Chondrocyte (in vitro differentiated cells): ENCODE data around the gene ACACA. TPM values are rescaled to one million over a fixed set of nuclear protein-coding genes. Genes with fewer than 3 reads are reported as not detected.

Experiments used
- DNase-seq: peaks from one replicate; pipeline ENCODE4 v3.0.0; 2021; ENCODE audit warnings: mixed read lengths, low spot score
- H3K27ac Mint-ChIP-seq: one replicate; pipeline ENCODE4 v1.8.0; 2021; ENCODE audit warnings: mild to moderate bottlenecking, moderate library complexity, mixed read lengths; ENCODE audit not compliant: unreplicated experiment
- H3K27me3 Mint-ChIP-seq: 2 replicates; pipeline ENCODE4 v1.8.0; 2021; ENCODE audit warnings: low read depth, mixed read lengths
- H3K36me3 Mint-ChIP-seq: 2 replicates; pipeline ENCODE4 v1.8.0; 2021; ENCODE audit warnings: low read depth, mixed read lengths
- H3K4me1 Mint-ChIP-seq: 2 replicates; pipeline ENCODE4 v1.8.0; 2021; ENCODE audit warnings: low read depth, mild to moderate bottlenecking, mixed read lengths
- H3K4me3 Mint-ChIP-seq: one replicate; pipeline ENCODE4 v1.8.0; 2021; ENCODE audit warnings: mild to moderate bottlenecking, moderate library complexity, mixed read lengths; ENCODE audit not compliant: unreplicated experiment
- H3K9me3 Mint-ChIP-seq: 2 replicates; pipeline ENCODE4 v1.8.0; 2021; ENCODE audit warnings: low read depth, mixed read lengths
- CTCF ChIP-seq: fragments of 200-600 bp; sonication (generic); IDR thresholded peaks from 2 replicates; pipeline ENCODE4 v1.5.0; 2021; ENCODE audit warnings: antibody characterized with exemption, mild to moderate bottlenecking, moderate library complexity
- total RNA-seq: library from RNA; stranded (reverse); gene quantifications from 3 replicates; pipeline ENCODE4 v1.2.1, GENCODE V29; 2021

The ACACA gene
- total RNA-seq, 1 donor from 2014 or later, result 77.1 TPM

DNA sequence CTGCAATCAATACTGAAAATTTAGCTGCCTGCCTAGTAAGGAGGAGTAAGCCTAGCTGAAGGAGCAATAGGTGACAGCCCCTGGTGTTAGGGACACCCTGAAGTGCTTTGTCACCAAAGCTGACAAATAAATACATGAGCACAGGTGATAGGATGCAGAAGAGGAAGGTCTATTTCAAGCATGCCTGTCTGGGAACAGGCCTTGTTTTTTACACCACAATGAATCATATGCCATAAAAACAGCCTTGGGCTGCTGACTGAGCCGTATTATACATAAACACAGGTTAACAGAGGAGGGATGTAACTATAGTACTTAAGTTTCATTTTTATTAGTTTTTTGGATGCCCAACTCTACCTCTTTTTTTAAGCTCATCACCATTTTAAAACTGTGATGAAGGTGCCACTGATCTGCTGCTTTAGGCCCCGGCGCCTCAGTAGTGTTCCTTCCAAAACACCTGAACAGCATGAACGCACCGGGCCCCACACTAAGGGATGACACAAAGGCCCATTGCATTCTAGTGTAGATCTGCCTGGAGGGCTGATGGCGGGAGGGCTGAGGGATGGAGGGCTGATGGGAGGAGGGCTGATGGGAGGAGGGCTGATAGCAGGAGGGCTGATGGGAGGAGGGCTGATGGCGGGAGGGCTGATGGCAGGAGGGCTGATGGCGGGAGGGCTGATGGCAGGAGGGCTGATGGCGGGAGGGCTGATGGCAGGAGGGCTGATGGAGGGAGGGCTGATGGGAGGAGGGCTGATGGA is 307.5 kb downstream of the ACACA start:
- Mint-ChIP-seq H3K4me1 (peaks cover 2% of the 10 kb centered on the region), H3K4me3 (no peak overlapping the region), H3K27me3 (no peaks in the 10 kb centered on the region), H3K36me3 (peaks cover 24% of the 10 kb centered on the region), H3K9me3 (no peaks in the 10 kb centered on the region), H3K27ac (peak overlapping the region; percentile 15)
- no peak for TF ChIP-seq CTCF
- no peak for DNase-seq

DNA sequence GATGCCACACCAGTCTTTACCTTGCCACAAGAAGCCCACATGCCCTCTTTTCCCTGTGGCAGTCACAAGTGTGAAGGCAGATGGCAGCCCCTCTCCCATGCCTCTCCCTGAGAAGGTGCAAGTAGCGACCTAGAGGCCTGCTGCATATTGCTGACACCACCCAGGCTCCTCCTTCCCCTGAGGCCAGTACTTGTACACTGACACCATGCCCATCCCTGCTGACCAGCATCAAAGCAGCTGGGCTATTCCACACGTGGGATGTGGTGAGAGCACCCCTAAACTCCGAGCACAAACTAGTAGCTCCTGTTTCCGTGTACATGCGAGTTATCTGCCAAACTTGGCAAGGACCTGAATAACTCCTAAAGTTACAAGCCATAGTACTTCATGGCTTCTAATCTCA is 308.5 kb downstream of the ACACA start:
- Mint-ChIP-seq H3K27ac (no peak overlapping the region), H3K9me3 (no peaks in the 10 kb centered on the region), H3K4me3 (no peak overlapping the region), H3K36me3 (peaks cover 28% of the 10 kb centered on the region), H3K4me1 (peaks cover 2% of the 10 kb centered on the region), H3K27me3 (no peaks in the 10 kb centered on the region)
- no peak for TF ChIP-seq CTCF
- no peak for DNase-seq

- Mint-ChIP-seq H3K4me1 (peaks cover 2% of the 10 kb centered on the region), H3K27me3 (no peaks in the 10 kb centered on the region), H3K27ac (no peak overlapping the region), H3K9me3 (no peaks in the 10 kb centered on the region), H3K4me3 (no peak overlapping the region), H3K36me3 (peaks cover 28% of the 10 kb centered on the region)
- DNase-seq, result no peak
- TF ChIP-seq CTCF, result no peak
Measured at GRCh38 chr17:37097154-37097553, 309.5 kb downstream of the ACACA start.

DNA sequence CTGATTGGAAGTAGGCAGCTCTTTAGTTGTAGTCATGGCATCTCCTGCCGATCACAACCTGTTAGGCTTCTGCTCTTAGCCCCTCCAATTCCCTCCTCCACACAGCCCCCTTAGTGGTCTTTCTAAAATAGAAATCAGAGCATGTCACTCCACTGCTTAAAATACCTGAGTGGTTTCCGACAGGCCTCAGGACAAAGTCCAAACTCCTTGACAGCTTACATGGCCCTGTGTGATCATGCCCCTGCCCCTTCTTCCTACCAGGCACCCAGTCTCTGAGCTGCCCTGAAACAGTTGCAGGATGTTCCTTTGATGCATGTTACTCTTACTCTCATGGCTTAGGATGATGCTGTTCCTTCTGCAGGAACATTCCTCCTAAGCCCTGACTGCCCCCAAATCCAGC is 310.6 kb downstream of the ACACA start:
- no peak for TF ChIP-seq CTCF
- Mint-ChIP-seq H3K4me1 (peaks cover 2% of the 10 kb centered on the region), H3K27me3 (no peaks in the 10 kb centered on the region), H3K4me3 (no peak overlapping the region), H3K27ac (no peak overlapping the region), H3K36me3 (peaks cover 29% of the 10 kb centered on the region), H3K9me3 (no peaks in the 10 kb centered on the region)
- no peak for DNase-seq

DNA sequence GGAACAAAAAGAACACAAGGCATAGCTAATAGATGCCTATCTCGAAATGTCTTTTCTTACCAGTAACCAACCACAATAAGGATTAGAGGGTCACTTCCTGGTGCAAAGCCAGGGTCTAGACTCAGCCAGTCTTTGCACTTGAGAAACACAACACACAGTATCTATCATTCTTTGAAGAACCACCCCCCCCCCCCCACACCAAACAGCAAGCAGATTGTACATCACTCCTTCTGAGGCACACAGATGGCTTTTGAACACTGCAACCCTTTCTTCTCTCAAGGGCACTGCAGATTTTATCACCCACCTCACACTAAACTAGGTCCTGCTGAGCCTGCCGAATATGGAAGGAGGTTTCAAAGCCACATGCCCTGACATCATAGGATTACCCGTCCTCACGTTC is 312.2 kb downstream of the ACACA start:
- H3K9me3 Mint-ChIP-seq, result no peaks in the 10 kb centered on the region
- peaks cover 2% of the 10 kb centered on the region for H3K4me1 Mint-ChIP-seq
- peaks cover 28% of the 10 kb centered on the region for H3K36me3 Mint-ChIP-seq
- H3K27ac Mint-ChIP-seq, result no peak overlapping the region
- no peak for TF ChIP-seq CTCF
- H3K4me3 Mint-ChIP-seq, result no peak overlapping the region
- H3K27me3 Mint-ChIP-seq, result no peaks in the 10 kb centered on the region
- DNase-seq, result no peak
